ENCODE data around the gene BIRC7.

Gene BIRC7

DNA sequence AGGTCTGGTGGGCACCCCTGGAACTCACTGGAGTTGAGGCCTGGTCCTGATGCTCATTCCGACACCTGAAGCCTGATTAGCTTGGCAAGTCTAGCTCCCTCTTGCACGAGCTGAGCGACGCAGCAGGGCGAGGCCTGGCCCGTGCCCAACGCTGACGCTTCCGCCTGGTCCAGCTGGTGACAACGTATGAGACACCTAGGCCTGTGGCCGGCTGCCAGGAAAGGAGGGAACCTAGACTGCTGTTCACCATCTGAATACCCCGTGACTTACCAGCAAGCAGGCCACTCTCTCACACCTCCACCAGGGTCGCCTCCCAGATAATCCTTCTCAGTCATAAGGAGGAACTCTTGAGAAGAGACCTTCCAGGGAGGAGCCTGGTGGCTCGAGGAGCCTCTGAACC is 44.3 kb upstream of the BIRC7 start:
- Histone ChIP-seq H3K4me1 (ENCODE audit: control insufficient read depth, insufficient read depth, low read length) (no peaks in the 10 kb centered on the region), H3K27me3 (ENCODE audit: control insufficient read depth, insufficient read depth, low read length, poor library complexity, severe bottlenecking) (no peaks in the 10 kb centered on the region), H3K36me3 (ENCODE audit: control insufficient read depth, insufficient read depth, low read length) (peaks cover 6% of the 10 kb centered on the region), H3K9me3 (ENCODE audit: control insufficient read depth, low read length) (no peaks in the 10 kb centered on the region), H3K4me3 (ENCODE audit: insufficient read depth, low read depth, low read length) (no peak overlapping the region), H3K27ac (ENCODE audit: insufficient read depth, low read depth, low read length, poor library complexity, severe bottlenecking) (no peak overlapping the region)
- 90 to 91% methylated on average over 14 of the region's 14 CpGs for WGBS, 2 experiments

DNA sequence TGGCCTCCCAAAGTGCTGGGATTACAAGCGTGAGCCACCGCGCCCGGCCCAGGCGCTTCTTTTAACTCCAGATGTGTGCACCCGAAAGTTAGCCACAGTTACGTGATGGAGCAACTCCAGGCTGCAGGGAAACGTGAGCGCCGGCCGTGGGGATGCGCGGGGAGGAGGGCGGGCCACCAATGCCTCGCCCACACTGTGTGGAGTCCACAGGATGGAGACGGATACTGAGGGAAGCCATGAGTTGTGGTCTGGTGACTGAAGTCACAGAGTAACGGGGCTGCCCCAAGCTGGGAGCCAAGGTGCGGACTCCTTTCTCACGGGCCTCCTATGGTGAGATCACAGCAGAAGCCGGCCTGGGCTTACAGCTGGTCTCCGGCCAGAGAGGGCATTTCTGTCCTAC is 43.0 kb upstream of the BIRC7 start:
- Histone ChIP-seq H3K27ac (ENCODE audit: insufficient read depth, low read depth, low read length, poor library complexity, severe bottlenecking) (no peak overlapping the region), H3K4me1 (ENCODE audit: control insufficient read depth, insufficient read depth, low read length) (no peaks in the 10 kb centered on the region), H3K4me3 (ENCODE audit: insufficient read depth, low read depth, low read length) (no peak overlapping the region), H3K36me3 (ENCODE audit: control insufficient read depth, insufficient read depth, low read length) (peaks cover 10% of the 10 kb centered on the region), H3K9me3 (ENCODE audit: control insufficient read depth, low read length) (no peaks in the 10 kb centered on the region), H3K27me3 (ENCODE audit: control insufficient read depth, insufficient read depth, low read length, poor library complexity, severe bottlenecking) (no peaks in the 10 kb centered on the region)
- WGBS, 2 experiments = 93 to 94% methylated on average over 21 of the region's 21 CpGs

DNA sequence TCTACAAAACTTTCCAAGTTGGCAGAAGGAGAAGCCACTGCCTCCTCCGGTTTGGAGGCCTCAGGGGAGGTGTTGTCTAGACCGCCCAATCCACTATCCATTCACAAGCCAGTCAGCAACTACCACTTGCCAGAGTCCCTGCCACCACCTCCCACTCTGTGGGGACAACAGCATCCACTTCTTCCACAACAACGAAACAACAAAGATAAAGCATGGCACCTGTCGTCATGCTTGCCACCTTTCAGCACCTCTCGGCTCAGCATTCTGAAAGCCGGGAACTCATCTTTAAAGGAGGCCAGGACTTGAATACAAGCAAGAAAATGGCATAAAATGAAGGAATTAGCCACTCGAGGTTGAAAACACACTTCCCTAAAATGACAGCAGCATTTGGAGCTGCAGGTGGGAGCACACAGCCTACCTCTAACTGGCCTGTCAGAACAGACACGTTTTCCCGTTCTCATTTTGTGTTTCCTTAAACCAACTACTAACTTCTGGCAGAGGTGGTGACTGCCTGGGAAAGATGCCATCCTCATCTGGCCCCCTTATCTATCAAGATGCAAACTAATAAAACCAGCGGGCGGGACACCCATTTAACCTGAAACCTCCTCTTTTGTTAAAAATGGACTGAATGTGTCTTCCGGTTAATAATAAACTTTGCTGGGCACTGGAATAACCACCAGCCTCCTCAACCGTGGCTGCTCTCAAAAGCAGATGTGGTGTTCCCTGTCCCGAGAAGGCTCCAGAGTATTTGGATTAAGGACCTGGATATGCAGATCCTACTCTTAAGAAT is 41.5 kb upstream of the BIRC7 start:
- Histone ChIP-seq H3K9me3 (ENCODE audit: control insufficient read depth, low read length) (no peaks in the 10 kb centered on the region), H3K36me3 (ENCODE audit: control insufficient read depth, insufficient read depth, low read length) (peaks cover 10% of the 10 kb centered on the region), H3K27ac (ENCODE audit: insufficient read depth, low read depth, low read length, poor library complexity, severe bottlenecking) (no peak overlapping the region), H3K4me3 (ENCODE audit: insufficient read depth, low read depth, low read length) (no peak overlapping the region), H3K27me3 (ENCODE audit: control insufficient read depth, insufficient read depth, low read length, poor library complexity, severe bottlenecking) (no peaks in the 10 kb centered on the region), H3K4me1 (ENCODE audit: control insufficient read depth, insufficient read depth, low read length) (no peaks in the 10 kb centered on the region)
- 93 to 94% methylated on average over 14 of the region's 14 CpGs for WGBS, 2 experiments

DNA sequence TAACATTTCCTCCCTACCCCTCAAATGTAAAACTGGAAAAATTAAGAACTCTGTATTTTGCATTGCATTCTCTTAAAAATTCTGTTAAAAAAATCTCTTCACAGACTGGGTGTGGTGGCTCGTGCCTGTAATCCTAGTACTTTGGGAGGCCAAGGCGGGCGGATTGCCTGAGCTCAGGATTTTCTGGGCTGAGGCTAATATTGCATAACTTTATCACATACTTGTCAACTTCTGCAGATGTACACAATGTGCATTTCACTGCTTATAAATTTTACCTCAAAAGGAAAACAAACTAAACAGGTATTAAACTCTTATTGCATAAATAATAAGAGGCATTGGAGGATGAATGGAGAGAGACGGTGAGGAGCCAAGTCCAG is 40.9 kb upstream of the BIRC7 start:
- Histone ChIP-seq H3K27ac (ENCODE audit: insufficient read depth, low read depth, low read length, poor library complexity, severe bottlenecking) (no peak overlapping the region), H3K27me3 (ENCODE audit: control insufficient read depth, insufficient read depth, low read length, poor library complexity, severe bottlenecking) (no peaks in the 10 kb centered on the region), H3K4me3 (ENCODE audit: insufficient read depth, low read depth, low read length) (no peak overlapping the region), H3K36me3 (ENCODE audit: control insufficient read depth, insufficient read depth, low read length) (peaks cover 10% of the 10 kb centered on the region), H3K4me1 (ENCODE audit: control insufficient read depth, insufficient read depth, low read length) (no peaks in the 10 kb centered on the region), H3K9me3 (ENCODE audit: control insufficient read depth, low read length) (no peaks in the 10 kb centered on the region)
- WGBS, 2 experiments = 92 to 95% methylated on average over 4 of the region's 4 CpGs

DNA sequence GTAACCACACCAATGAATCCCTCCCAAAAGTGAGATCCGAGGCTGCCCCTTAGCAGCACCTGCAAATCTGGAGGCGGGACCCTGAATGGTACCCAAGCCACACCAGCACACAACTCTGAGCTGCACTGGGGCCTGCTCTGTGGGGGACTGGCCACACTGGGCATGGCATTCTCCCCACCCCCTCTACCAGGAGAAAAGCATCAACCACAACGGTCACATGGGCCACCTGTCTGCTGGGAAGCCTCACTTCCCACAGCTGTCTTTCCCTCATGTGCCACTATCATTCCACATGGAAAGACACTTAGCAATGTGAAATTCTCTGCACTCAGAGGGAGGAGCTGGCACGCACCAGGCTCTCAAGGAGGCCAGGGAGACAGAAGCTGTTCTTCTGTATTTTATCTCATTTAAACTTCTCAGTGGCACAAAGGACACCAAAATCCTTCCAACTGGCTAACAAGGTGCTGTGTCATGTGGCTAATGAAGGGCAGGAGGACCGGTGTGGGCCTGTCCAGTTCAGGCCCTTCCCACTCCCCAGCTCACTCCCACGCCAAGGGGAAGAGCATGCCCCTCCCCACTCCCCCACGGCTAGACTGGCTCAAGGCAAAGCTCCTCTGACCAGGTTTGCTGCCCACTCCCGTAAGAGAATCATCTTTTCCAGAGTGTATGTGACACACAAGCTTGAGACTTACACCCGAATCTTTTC is 38.8 kb upstream of the BIRC7 start:
- no peak overlapping the region for H3K27ac ChIP-seq (ENCODE audit: insufficient read depth, low read depth, low read length, poor library complexity, severe bottlenecking)
- 82 to 84% methylated on average over 9 of the region's 9 CpGs for WGBS, 2 experiments

DNA sequence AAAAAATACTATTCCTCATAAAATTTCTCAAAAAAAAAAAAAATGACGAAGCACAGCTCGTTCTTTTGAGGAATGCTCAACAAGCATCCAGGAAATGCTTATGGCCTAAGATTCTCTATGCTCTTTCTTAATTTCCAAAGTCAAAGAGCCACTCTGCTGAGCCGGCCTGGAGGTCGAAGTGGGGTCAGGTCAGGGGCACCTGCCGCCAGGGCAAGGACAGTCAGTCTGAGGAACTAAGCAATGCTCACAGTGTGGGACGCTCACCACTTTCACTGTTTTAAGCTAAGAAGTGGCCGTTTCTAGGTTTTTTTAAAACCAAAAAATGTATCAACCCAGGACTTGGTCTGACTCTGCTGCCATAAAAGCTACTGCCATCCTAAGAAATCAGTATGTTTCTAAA is 37.1 kb upstream of the BIRC7 start:
- H3K27me3 ChIP-seq (ENCODE audit: control insufficient read depth, insufficient read depth, low read length, poor library complexity, severe bottlenecking) = no peaks in the 10 kb centered on the region
- no peaks in the 10 kb centered on the region for H3K4me1 ChIP-seq (ENCODE audit: control insufficient read depth, insufficient read depth, low read length)
- peaks cover 30% of the 10 kb centered on the region for H3K36me3 ChIP-seq (ENCODE audit: control insufficient read depth, insufficient read depth, low read length)
- no peaks in the 10 kb centered on the region for H3K9me3 ChIP-seq (ENCODE audit: control insufficient read depth, low read length)
- 92% methylated on average over 7 of the region's 7 CpGs for WGBS, 2 experiments
- no peak overlapping the region for H3K4me3 ChIP-seq (ENCODE audit: insufficient read depth, low read depth, low read length)
- no peak overlapping the region for H3K27ac ChIP-seq (ENCODE audit: insufficient read depth, low read depth, low read length, poor library complexity, severe bottlenecking)

More for the DNA sequence above, 38.8 kb upstream of the BIRC7 start:
- H3K9me3 ChIP-seq (ENCODE audit: control insufficient read depth, low read length) = no peaks in the 10 kb centered on the region
- H3K4me3 ChIP-seq (ENCODE audit: insufficient read depth, low read depth, low read length) = no peak overlapping the region
- H3K27me3 ChIP-seq (ENCODE audit: control insufficient read depth, insufficient read depth, low read length, poor library complexity, severe bottlenecking) = no peaks in the 10 kb centered on the region
- H3K4me1 ChIP-seq (ENCODE audit: control insufficient read depth, insufficient read depth, low read length) = no peaks in the 10 kb centered on the region
- peaks cover 14% of the 10 kb centered on the region for H3K36me3 ChIP-seq (ENCODE audit: control insufficient read depth, insufficient read depth, low read length)

DNA sequence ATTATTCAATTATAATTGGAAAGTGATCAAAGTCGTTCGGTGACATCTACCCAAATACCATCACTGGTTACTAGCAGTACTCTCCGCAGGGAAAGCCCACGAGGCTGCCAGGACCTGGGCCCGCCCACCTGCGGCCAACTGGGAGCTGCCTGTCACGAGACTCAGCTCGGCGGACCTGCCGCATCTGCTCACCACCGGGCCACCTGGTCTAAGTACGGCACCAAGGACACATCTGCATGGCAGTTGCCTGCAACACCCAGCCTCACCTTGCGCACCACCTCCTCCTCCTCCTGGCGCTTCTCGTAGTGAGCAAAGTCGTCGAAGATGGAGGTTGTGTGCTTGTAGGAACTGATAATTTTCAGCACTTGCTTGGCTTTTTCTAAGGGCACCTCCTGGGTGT is 33.7 kb upstream of the BIRC7 start:
- Histone ChIP-seq H3K27ac (ENCODE audit: insufficient read depth, low read depth, low read length, poor library complexity, severe bottlenecking) (no peak overlapping the region), H3K4me1 (ENCODE audit: control insufficient read depth, insufficient read depth, low read length) (no peaks in the 10 kb centered on the region), H3K27me3 (ENCODE audit: control insufficient read depth, insufficient read depth, low read length, poor library complexity, severe bottlenecking) (no peaks in the 10 kb centered on the region), H3K4me3 (ENCODE audit: insufficient read depth, low read depth, low read length) (no peak overlapping the region), H3K36me3 (ENCODE audit: control insufficient read depth, insufficient read depth, low read length) (peaks cover 22% of the 10 kb centered on the region), H3K9me3 (ENCODE audit: control insufficient read depth, low read length) (no peaks in the 10 kb centered on the region)
- 93% methylated on average over 17 of the region's 17 CpGs for WGBS, 2 experiments

DNA sequence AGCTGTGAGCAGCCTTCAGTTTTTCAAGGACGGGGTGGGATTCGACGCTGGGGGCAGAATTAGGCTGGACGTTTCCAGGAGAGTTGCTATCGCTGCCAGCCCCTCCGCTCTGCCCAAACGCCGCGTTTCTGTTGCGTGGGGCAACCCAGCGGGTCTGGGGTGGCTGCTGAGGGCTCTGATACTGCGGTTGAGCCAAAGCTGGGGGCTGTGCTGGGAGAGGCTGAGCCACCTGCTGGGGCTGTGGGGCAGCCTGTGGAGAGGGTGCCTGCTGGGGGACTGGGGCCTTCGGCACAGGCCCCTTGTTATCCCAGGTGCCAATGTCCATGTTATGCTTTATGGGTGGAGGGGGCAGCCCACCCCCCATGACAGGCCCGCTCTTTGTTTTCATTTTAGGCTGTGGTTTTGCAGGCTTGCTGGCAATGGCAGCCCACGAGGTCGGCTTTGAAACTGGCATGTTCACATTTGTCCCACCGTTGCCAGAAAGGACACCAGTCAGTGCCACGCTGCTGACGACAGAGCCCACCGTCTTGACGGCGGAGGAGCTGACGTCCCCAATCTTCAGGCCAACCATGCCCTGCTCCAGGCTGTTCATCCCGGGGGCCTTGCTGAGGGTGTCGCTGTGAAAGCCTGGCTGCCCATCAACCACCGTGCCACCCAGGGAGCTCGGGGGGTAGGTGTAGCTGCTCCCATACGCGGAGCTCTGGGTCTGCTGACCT is 32.7 kb upstream of the BIRC7 start:
- Histone ChIP-seq H3K36me3 (ENCODE audit: control insufficient read depth, insufficient read depth, low read length) (peaks cover 22% of the 10 kb centered on the region), H3K9me3 (ENCODE audit: control insufficient read depth, low read length) (no peaks in the 10 kb centered on the region), H3K4me3 (ENCODE audit: insufficient read depth, low read depth, low read length) (no peak overlapping the region), H3K27me3 (ENCODE audit: control insufficient read depth, insufficient read depth, low read length, poor library complexity, severe bottlenecking) (no peaks in the 10 kb centered on the region), H3K27ac (ENCODE audit: insufficient read depth, low read depth, low read length, poor library complexity, severe bottlenecking) (no peak overlapping the region), H3K4me1 (ENCODE audit: control insufficient read depth, insufficient read depth, low read length) (no peaks in the 10 kb centered on the region)
- 97% methylated on average over 29 of the region's 29 CpGs for WGBS, 2 experiments

DNA sequence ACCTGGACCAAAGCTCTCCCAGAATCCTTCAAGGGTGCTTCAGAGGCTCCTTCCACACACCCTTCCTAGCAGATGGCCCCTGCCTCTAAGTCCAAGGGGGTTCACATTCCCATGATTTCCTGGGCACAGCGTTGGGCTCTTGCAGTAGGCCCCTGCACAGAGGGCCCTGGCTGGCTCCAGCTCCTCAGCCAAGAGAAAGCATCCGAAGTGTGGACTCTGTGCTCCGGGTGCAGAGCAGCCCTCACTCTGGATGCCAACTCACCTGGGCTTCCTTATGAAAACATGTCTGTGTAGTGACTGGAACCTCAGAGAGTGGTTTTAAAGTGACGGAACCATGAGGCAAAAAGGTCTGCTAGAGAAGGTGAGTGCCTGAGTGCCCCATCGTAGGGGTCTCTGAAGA is 31.3 kb upstream of the BIRC7 start:
- Histone ChIP-seq H3K4me1 (ENCODE audit: control insufficient read depth, insufficient read depth, low read length) (no peaks in the 10 kb centered on the region), H3K27ac (ENCODE audit: insufficient read depth, low read depth, low read length, poor library complexity, severe bottlenecking) (no peak overlapping the region), H3K4me3 (ENCODE audit: insufficient read depth, low read depth, low read length) (no peak overlapping the region), H3K27me3 (ENCODE audit: control insufficient read depth, insufficient read depth, low read length, poor library complexity, severe bottlenecking) (no peaks in the 10 kb centered on the region), H3K9me3 (ENCODE audit: control insufficient read depth, low read length) (no peaks in the 10 kb centered on the region), H3K36me3 (ENCODE audit: control insufficient read depth, insufficient read depth, low read length) (peaks cover 27% of the 10 kb centered on the region)
- WGBS, 2 experiments = 95 to 96% methylated on average over 5 of the region's 5 CpGs

DNA sequence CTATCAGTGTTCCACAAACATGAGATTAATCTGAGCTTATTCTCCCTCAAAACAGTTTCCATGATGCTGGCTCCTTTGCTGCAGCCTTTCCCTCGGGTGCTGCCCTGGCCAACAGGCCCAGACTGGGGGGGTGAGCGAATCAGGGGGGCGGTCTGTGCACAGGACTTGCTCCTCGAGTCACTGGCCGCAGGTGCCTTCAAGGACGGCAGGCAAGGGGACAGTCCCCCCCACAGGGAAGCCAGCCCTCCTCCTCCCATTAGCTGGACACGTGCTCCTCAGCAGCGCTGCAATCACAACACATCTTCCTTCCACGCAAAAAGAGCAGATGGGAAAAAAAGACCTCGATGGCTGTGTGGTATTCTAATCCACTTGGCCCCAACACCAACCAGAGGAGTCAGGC is 29.8 kb upstream of the BIRC7 start:
- no peak overlapping the region for H3K27ac ChIP-seq (ENCODE audit: insufficient read depth, low read depth, low read length, poor library complexity, severe bottlenecking)
- H3K27me3 ChIP-seq (ENCODE audit: control insufficient read depth, insufficient read depth, low read length, poor library complexity, severe bottlenecking) = no peaks in the 10 kb centered on the region
- 94 to 96% methylated on average over 10 of the region's 10 CpGs for WGBS, 2 experiments
- no peaks in the 10 kb centered on the region for H3K4me1 ChIP-seq (ENCODE audit: control insufficient read depth, insufficient read depth, low read length)
- no peak overlapping the region for H3K4me3 ChIP-seq (ENCODE audit: insufficient read depth, low read depth, low read length)
- H3K9me3 ChIP-seq (ENCODE audit: control insufficient read depth, low read length) = no peaks in the 10 kb centered on the region
- H3K36me3 ChIP-seq (ENCODE audit: control insufficient read depth, insufficient read depth, low read length) = peaks cover 27% of the 10 kb centered on the region

All from ectodermal cell (in vitro differentiated cells).